ENCODE results near the gene S100Z. TPM values are rescaled to one million over a fixed set of nuclear protein-coding genes. Genes with fewer than 3 reads are reported as not detected.

Gene S100Z
- total RNA-seq, 4 donors from 2014 or later: 0.53 TPM; not detected in 3

- H3K4me3 ChIP-seq: no peak overlapping the region
- intact Hi-C loops (cut with DNase I): no loop called here
- H3K27ac ChIP-seq: no peak overlapping the region
- H3K27me3 ChIP-seq: no peaks in the 10 kb centered on the region
- no peaks in the 10 kb centered on the region for H3K9me3 ChIP-seq
- WGBS, 2 donors: 46 to 71% methylated on average over 3 of the region's 3 CpGs
- no peaks in the 10 kb centered on the region for H3K36me3 ChIP-seq
- H3K4me1 ChIP-seq: no peaks in the 10 kb centered on the region
- DNase-seq: no peak
- TF ChIP-seq POLR2A (IDR thresholded peaks at IDR 0.05): no peak
- TF ChIP-seq, protein P1, sequence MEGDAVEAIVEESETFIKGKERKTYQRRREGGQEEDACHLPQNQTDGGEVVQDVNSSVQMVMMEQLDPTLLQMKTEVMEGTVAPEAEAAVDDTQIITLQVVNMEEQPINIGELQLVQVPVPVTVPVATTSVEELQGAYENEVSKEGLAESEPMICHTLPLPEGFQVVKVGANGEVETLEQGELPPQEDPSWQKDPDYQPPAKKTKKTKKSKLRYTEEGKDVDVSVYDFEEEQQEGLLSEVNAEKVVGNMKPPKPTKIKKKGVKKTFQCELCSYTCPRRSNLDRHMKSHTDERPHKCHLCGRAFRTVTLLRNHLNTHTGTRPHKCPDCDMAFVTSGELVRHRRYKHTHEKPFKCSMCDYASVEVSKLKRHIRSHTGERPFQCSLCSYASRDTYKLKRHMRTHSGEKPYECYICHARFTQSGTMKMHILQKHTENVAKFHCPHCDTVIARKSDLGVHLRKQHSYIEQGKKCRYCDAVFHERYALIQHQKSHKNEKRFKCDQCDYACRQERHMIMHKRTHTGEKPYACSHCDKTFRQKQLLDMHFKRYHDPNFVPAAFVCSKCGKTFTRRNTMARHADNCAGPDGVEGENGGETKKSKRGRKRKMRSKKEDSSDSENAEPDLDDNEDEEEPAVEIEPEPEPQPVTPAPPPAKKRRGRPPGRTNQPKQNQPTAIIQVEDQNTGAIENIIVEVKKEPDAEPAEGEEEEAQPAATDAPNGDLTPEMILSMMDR (IDR thresholded peaks at IDR 0.05): no peak
Measured at GRCh38 chr5:76918539-76918938, 68.7 kb downstream of the S100Z start.

DNA sequence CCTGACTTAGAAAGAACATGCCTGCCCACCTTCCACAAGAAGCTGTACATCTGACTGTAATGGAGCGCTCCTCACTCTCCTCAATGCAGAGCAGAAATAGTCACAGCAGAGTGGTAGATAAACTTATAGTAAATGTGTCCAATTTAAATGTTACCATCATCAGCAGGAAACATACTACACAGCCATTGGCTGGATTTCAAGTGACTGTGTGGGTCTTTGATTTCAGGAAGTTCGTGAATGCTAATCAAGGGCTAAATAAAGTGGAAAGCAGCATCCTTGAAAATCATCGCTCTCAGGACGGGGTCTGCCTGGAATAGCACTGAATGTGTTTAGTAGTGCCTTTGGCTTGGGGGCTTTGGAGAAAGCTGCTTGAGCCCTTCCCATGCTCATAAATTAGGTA lies 70.7 kb downstream of the S100Z start:
- WGBS, 2 donors: 75 to 77% methylated on average over 4 of the region's 4 CpGs
- TF ChIP-seq, protein P1 (IDR thresholded peaks at IDR 0.05): no peak
- no peak for TF ChIP-seq POLR2A (IDR thresholded peaks at IDR 0.05)
- Histone ChIP-seq H3K27me3 (no peaks in the 10 kb centered on the region), H3K4me3 (no peak overlapping the region), H3K36me3 (no peaks in the 10 kb centered on the region), H3K27ac (no peak overlapping the region), H3K4me1 (no peaks in the 10 kb centered on the region), H3K9me3 (no peaks in the 10 kb centered on the region)
- intact Hi-C loops (cut with DNase I): no loop called here
- no peak for DNase-seq

DNA sequence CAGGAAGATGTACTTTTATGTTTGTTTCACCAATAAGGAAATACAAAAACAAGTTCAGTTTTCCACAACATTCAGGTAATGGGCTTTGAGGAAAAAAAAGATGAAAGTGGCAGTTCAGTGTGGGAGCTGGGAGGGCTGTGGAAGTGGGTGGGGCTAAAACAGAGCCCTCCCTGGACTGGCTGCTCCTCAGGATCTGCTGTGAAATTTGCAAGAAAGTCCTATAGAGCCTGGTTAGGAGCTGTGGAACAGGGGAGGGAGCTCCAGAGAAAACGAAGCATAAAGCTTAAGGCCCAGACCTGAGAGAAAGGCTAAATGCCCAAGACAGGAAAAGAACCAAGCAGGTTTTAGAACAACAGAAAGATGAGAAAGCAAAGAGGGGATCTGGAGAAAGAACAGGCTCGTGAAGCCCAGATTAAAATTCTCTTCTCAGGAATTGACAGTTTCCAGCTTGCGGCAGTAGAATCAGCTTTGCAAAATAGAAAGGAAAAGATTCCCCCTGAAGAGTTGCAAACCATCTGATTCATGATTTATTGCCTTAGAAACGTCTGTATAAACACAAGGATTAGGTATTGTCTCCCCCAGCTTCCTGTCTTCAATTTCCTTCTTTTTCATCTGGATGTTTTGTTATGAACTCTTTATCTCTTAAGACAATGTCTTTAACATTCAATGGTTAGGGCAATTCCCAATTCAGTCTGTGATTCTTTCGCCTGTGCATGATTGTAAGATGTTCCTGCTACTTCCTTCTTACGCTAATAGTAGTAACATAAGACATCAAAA lies 76.7 kb downstream of the S100Z start:
- no peak overlapping the region for H3K27ac ChIP-seq
- WGBS, 2 donors: 44 to 50% methylated on average over 6 of the region's 6 CpGs
- H3K4me1 ChIP-seq: no peaks in the 10 kb centered on the region
- intact Hi-C loops (cut with DNase I): no loop called here
- H3K27me3 ChIP-seq: peaks cover 0 to 3% (median 0%) of the 10 kb centered on the region in 4 donors
- no peak for DNase-seq
- TF ChIP-seq POLR2A (IDR thresholded peaks at IDR 0.05): no peak
- TF ChIP-seq, protein P1 (IDR thresholded peaks at IDR 0.05): no peak
- H3K4me3 ChIP-seq: no peak overlapping the region
- no peaks in the 10 kb centered on the region for H3K9me3 ChIP-seq
- H3K36me3 ChIP-seq: no peaks in the 10 kb centered on the region

DNA sequence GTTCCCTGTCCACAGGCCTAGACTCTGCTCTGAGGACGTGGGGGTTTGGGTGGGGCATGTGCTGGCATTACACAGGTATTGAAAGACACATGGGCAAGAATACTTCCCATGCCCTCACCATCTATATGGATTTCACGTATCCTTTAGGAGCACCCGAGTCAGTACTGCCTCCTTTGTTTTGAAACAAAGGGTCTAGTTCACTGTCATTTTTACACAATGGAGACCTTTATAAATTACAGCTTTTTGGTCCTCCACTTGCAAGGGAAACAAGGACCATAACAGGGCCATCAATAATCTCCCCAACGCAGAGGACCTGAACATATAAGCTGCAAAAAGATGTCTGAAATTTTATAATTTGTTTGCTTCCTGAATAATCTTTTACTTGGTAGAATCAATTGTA lies 78.1 kb downstream of the S100Z start:
- intact Hi-C loops (cut with DNase I): no loop called here
- WGBS, 2 donors: 69 to 72% methylated on average over 4 of the region's 4 CpGs

GRCh38 chr5:76930083-76930482 lies 80.3 kb downstream of the S100Z start:
- no peak for DNase-seq
- intact Hi-C loops (cut with DNase I): no loop called here
- TF ChIP-seq, protein P1 (IDR thresholded peaks at IDR 0.05): no peak
- TF ChIP-seq POLR2A (IDR thresholded peaks at IDR 0.05): no peak
- Histone ChIP-seq H3K27me3 (peaks cover 0 to 3% (median 0%) of the 10 kb centered on the region in 4 donors), H3K27ac (no peak overlapping the region), H3K4me3 (no peak overlapping the region), H3K36me3 (no peaks in the 10 kb centered on the region), H3K9me3 (no peaks in the 10 kb centered on the region), H3K4me1 (no peaks in the 10 kb centered on the region)
- WGBS, 2 donors: 61 to 64% methylated on average over 4 of the region's 4 CpGs

More for the DNA sequence above, 78.1 kb downstream of the S100Z start:
- no peak overlapping the region for H3K27ac ChIP-seq
- no peaks in the 10 kb centered on the region for H3K36me3 ChIP-seq
- TF ChIP-seq, protein P1 (IDR thresholded peaks at IDR 0.05): no peak
- TF ChIP-seq POLR2A (IDR thresholded peaks at IDR 0.05): no peak
- H3K4me1 ChIP-seq: no peaks in the 10 kb centered on the region
- H3K9me3 ChIP-seq: no peaks in the 10 kb centered on the region
- no peak overlapping the region for H3K4me3 ChIP-seq
- DNase-seq: no peak
- peaks cover 0 to 3% (median 0%) of the 10 kb centered on the region in 4 donors for H3K27me3 ChIP-seq
